ENCODE results near the gene PSMB2. TPM values are rescaled to one million over a fixed set of nuclear protein-coding genes. Genes with fewer than 3 reads are reported as not detected.
"Not testable (repeated sequence)": the region's sequence is repeated elsewhere in the genome, so short reads cannot be mapped to it uniquely, and the experiment has no call there.

PSMB2 gene
- total and polyA plus RNA-seq, 5 donors, result 32.0 to 37.3 (median 35.8) TPM

DNA sequence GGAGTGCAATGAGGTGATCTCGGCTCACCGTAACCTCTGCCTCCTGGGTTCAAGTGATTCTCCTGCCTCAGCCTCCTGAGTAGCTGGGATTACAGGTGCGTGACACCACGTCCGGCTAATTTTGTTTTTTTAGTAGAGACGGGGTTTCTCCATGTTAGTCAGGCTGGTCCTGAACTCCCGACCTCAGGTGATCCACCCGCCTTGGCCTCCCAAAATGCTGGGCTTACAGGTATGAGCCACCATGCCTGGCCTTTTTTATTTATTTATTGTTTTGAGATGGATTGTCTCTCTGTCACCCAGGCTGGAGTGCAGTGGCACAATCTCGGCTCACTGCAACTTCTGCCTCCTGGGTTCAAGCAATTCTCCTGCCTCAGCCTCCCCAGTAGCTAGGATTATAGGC lies 59.7 kb downstream of the PSMB2 start:
- intact Hi-C loops (cut with DNase I), result not testable (repeated sequence)

DNA sequence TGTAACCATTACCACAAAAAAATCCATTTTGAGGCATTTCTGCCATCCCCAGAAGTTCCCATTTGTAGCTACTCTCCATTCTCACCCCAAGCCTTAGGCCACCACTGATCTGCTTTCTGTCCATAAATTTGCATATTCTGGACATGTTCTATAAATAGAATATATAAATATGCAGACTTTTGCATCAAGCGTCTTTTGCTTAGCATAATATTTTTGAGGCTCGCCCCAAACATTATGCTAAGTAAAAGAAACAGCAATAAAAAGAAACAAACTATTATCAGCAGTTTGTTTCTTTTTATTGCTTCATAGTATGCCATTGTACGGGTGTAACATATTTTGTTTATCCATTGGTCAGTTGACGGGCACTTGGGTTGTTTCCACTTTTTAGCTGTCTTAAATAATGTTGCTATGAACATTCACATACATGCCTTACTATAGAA lies 60.4 kb downstream of the PSMB2 start:
- Histone ChIP-seq H3K27me3 (ENCODE audit: control insufficient read depth, insufficient read depth) (no peaks in the 10 kb centered on the region), H3K9me3 (ENCODE audit: control insufficient read depth, low read length) (no peaks in the 10 kb centered on the region), H3K4me1 (ENCODE audit: control insufficient read depth, insufficient read depth, low read length) (peaks cover 4% of the 10 kb centered on the region), H3K4me3 (ENCODE audit: low read length) (no peak overlapping the region), H3K27ac (ENCODE audit: low read length) (no peak overlapping the region)
- intact Hi-C loops (cut with DNase I), result no loop called here
- WGBS, result 75% methylated on average over 4 of the region's 4 CpGs
- no peak for DNase-seq
- ATAC-seq, result no peak

More for the DNA sequence above, 59.7 kb downstream of the PSMB2 start:
- not testable (repeated sequence) for H3K4me1 ChIP-seq (ENCODE audit: control insufficient read depth, insufficient read depth, low read length); H3K27ac ChIP-seq (ENCODE audit: low read length); H3K4me3 ChIP-seq (ENCODE audit: low read length); H3K27me3 ChIP-seq (ENCODE audit: control insufficient read depth, insufficient read depth); ATAC-seq; H3K9me3 ChIP-seq (ENCODE audit: control insufficient read depth, low read length); DNase-seq
- 96% methylated on average over 9 of the region's 9 CpGs for WGBS

DNA sequence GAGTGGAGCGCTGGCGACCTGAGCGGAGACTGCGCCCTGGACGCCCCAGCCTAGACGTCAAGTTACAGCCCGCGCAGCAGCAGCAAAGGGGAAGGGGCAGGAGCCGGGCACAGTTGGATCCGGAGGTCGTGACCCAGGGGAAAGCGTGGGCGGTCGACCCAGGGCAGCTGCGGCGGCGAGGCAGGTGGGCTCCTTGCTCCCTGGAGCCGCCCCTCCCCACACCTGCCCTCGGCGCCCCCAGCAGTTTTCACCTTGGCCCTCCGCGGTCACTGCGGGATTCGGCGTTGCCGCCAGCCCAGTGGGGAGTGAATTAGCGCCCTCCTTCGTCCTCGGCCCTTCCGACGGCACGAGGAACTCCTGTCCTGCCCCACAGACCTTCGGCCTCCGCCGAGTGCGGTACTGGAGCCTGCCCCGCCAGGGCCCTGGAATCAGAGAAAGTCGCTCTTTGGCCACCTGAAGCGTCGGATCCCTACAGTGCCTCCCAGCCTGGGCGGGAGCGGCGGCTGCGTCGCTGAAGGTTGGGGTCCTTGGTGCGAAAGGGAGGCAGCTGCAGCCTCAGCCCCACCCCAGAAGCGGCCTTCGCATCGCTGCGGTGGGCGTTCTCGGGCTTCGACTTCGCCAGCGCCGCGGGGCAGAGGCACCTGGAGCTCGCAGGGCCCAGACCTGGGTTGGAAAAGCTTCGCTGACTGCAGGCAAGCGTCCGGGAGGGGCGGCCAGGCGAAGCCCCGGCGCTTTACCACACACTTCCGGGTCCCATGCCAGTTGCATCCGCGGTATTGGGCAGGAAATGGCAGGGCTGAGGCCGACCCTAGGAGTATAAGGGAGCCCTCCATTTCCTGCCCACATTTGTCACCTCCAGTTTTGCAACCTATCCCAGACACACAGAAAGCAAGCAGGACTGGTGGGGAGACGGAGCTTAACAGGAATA lies 64.0 kb downstream of the PSMB2 start:
- DNase-seq (peak; percentile 49 to 80 (median 76)), ATAC-seq (peak; percentile 47 to 66)
- H3K9me3 ChIP-seq (ENCODE audit: control insufficient read depth, low read length), result no peaks in the 10 kb centered on the region
- WGBS, result 3% methylated on average over 70 of the region's 70 CpGs
- no peaks in the 10 kb centered on the region for H3K27me3 ChIP-seq (ENCODE audit: control insufficient read depth, insufficient read depth)
- H3K4me1 ChIP-seq (ENCODE audit: control insufficient read depth, insufficient read depth, low read length), result peaks cover 4% of the 10 kb centered on the region
- H3K27ac ChIP-seq (ENCODE audit: low read length), result no peak overlapping the region
- H3K4me3 ChIP-seq (ENCODE audit: low read length), result peak overlapping the region; percentile 55
- intact Hi-C loops (cut with DNase I), result loop anchor here in 1 of 4 donors (10.0 kb wide), 1 partner anchor 197 kb away; no protein-coding TSS in a partner anchor

DNA sequence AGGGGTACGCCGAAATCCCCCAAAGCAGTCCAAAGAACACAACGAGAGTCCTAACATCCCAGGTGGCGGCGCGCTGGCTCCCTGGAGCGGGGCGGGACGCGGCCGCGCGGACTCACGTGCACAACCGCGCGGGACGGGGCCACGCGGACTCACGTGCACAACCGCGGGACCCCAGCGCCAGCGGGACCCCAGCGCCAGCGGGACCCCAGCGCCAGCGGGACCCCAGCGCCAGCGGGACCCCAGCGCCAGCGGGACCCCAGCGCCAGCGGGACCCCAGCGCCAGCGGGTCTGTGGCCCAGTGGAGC lies 64.6 kb downstream of the PSMB2 start:
- not testable (repeated sequence) for H3K27ac ChIP-seq (ENCODE audit: low read length); DNase-seq; H3K27me3 ChIP-seq (ENCODE audit: control insufficient read depth, insufficient read depth); H3K9me3 ChIP-seq (ENCODE audit: control insufficient read depth, low read length); H3K4me1 ChIP-seq (ENCODE audit: control insufficient read depth, insufficient read depth, low read length); ATAC-seq
- intact Hi-C loops (cut with DNase I), result loop anchor here in 1 of 4 donors (10.0 kb wide), 1 partner anchor 198 kb away; no protein-coding TSS in a partner anchor
- H3K4me3 ChIP-seq (ENCODE audit: low read length), result peak overlapping the region; percentile 55
- WGBS, result 8% methylated on average over 37 of the region's 37 CpGs

DNA sequence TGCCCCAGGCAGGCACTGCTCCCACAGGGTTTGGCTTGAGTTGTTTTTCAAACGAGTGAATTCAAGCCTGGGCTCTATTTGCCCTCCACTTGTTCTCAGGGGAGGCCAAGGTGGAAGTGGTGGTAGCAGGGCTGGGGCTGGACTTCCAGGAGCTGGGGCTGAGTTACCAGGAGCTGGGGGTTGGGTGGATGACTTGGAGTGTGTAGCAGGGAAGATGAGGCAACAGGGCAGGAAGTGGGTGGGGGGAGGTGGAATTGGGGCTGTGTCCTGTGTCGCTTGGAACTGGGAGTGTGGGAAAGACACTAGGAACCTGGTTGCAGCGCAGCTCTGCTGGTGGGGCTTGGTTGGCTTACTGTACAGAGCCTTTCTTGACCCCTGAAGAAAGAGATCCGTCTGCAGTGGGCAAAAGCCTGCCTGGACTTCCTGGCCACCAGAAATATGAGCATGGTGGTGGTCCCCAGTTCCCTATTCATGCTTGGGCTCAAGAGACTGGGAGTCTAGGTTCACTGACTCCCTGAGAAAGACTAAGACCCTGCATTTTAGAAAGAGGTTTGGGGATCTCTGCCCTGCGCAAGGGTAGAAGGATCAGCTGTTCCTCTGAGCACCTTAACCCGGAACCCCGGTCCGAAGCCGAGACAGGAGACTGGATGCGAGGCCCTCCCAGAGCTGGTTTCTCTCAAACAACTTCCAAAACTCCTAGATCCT lies 65.1 kb downstream of the PSMB2 start:
- ATAC-seq (no peak), DNase-seq (no peak)
- intact Hi-C loops (cut with DNase I), result loop anchor here in 1 of 4 donors (10.0 kb wide), 1 partner anchor 199 kb away; no protein-coding TSS in a partner anchor
- Histone ChIP-seq H3K27me3 (ENCODE audit: control insufficient read depth, insufficient read depth) (no peaks in the 10 kb centered on the region), H3K27ac (ENCODE audit: low read length) (no peak overlapping the region), H3K4me3 (ENCODE audit: low read length) (no peak overlapping the region), H3K9me3 (ENCODE audit: control insufficient read depth, low read length) (no peaks in the 10 kb centered on the region), H3K4me1 (ENCODE audit: control insufficient read depth, insufficient read depth, low read length) (peaks cover 4% of the 10 kb centered on the region)
- WGBS, result 55% methylated on average over 10 of the region's 10 CpGs

DNA sequence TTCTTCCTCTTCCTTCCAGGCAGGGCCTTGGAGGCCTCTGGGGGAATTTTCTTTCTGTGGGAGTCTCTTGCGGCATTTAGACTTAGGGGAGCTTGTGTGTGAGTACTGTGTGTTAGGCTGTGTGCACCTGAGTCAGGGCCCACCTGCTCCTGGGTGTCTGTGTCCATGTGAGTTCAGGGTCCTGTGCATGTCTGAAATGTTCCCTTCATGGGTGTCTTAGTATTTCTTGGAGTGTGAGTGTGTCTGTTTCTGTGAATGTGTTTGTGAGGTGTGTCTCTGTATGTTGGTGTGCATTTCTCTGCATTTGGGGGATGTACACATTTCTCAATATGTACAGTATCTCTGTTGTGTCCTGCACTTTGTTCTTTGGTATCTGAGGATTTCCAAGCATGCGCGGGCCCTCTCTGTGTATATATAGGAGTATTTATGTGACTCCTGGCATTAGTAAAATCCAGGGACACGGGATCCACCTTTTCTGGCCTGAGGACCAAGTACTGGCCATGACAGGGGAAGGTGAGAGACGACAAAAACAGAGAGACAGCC lies 65.8 kb downstream of the PSMB2 start:
- H3K4me3 ChIP-seq (ENCODE audit: low read length), result no peak overlapping the region
- DNase-seq (no peak), ATAC-seq (no peak)
- H3K27ac ChIP-seq (ENCODE audit: low read length), result no peak overlapping the region
- intact Hi-C loops (cut with DNase I), result loop anchor here in 1 of 4 donors (10.0 kb wide), 1 partner anchor 199 kb away; no protein-coding TSS in a partner anchor
- no peaks in the 10 kb centered on the region for H3K9me3 ChIP-seq (ENCODE audit: control insufficient read depth, low read length)
- peaks cover 4% of the 10 kb centered on the region for H3K4me1 ChIP-seq (ENCODE audit: control insufficient read depth, insufficient read depth, low read length)
- 93% methylated on average over 5 of the region's 5 CpGs for WGBS
- H3K27me3 ChIP-seq (ENCODE audit: control insufficient read depth, insufficient read depth), result no peaks in the 10 kb centered on the region

DNA sequence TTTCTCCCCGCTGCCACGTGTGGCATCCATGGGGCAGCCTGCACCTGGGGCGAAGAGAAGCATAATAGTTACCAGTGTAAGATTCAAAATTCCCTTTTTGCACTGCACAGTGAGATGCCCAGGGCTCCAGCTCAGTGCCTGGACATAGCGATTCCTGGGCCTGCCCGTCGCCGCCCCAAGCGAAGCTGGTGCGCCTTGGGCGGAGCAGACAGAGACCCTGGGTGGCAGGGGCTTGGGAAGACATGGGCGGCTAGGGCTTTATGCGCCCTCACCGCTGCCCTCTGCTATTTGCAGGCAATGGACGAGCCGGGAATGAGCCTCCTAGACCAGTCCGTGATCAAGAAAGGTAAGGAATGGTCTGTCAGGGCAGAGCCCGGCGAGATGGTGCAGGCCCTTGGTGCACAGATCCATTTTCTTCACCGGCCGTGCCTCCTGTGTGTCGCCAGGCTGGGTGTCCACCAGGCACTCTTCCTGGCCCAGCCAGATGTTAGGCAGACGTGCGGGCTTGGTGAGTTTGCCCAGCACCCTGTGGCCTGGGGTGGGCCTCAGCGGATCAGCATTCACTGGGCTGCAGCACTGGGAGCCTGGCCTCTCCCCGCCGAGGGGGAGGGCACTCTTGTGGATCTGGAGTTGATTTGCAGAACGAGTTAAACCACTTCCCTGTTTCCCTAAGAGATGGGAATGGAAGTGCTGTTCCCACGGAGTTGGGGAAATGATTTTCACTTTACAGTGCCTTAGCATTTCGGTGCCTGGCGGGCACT lies 66.5 kb downstream of the PSMB2 start:
- intact Hi-C loops (cut with DNase I), result loop anchor here in 2 of 4 donors (5.0 to 10.0 kb wide), 3 partner anchors 147 to 200 kb away; no protein-coding TSS in a partner anchor
- WGBS, result 83% methylated on average over 30 of the region's 30 CpGs

DNA sequence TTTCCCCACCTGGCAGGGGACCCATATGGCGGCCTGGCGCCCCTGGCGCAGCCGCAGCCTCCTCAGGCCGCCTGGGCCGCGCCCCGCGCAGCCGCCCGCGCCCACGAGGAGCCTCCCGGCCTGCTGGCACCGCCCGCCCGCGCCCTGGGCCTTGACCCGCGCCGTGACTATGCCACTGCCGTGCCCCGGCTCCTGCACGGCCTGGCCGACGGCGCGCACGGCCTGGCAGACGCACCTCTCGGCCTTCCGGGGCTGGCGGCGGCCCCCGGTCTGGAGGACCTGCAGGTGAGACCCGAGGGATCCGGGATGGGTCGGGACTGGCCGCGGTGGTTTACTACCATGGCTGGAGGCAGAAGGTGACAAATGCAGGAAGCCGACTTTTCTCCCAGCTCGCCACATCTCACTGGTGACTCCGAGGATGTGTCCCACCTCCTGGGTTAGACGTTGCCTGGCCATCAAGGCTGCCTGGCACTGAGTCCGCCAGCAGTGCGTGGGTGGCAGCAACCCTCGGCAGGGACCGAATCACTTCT lies 67.1 kb downstream of the PSMB2 start:
- 40% methylated on average over 48 of the region's 48 CpGs for WGBS
- Histone ChIP-seq H3K4me1 (ENCODE audit: control insufficient read depth, insufficient read depth, low read length) (peaks cover 4% of the 10 kb centered on the region), H3K27ac (ENCODE audit: low read length) (no peak overlapping the region), H3K9me3 (ENCODE audit: control insufficient read depth, low read length) (no peaks in the 10 kb centered on the region), H3K27me3 (ENCODE audit: control insufficient read depth, insufficient read depth) (no peaks in the 10 kb centered on the region), H3K4me3 (ENCODE audit: low read length) (no peak overlapping the region)
- intact Hi-C loops (cut with DNase I), result loop anchor here in 2 of 4 donors (5.0 to 10.0 kb wide), 3 partner anchors 148 to 201 kb away; no protein-coding TSS in a partner anchor
- no peak for DNase-seq
- no peak for ATAC-seq

More for the DNA sequence above, 66.5 kb downstream of the PSMB2 start:
- no peak for DNase-seq
- Histone ChIP-seq H3K4me3 (ENCODE audit: low read length) (no peak overlapping the region), H3K27ac (ENCODE audit: low read length) (no peak overlapping the region), H3K4me1 (ENCODE audit: control insufficient read depth, insufficient read depth, low read length) (peaks cover 4% of the 10 kb centered on the region), H3K9me3 (ENCODE audit: control insufficient read depth, low read length) (no peaks in the 10 kb centered on the region), H3K27me3 (ENCODE audit: control insufficient read depth, insufficient read depth) (no peaks in the 10 kb centered on the region)
- ATAC-seq, result no peak

DNA sequence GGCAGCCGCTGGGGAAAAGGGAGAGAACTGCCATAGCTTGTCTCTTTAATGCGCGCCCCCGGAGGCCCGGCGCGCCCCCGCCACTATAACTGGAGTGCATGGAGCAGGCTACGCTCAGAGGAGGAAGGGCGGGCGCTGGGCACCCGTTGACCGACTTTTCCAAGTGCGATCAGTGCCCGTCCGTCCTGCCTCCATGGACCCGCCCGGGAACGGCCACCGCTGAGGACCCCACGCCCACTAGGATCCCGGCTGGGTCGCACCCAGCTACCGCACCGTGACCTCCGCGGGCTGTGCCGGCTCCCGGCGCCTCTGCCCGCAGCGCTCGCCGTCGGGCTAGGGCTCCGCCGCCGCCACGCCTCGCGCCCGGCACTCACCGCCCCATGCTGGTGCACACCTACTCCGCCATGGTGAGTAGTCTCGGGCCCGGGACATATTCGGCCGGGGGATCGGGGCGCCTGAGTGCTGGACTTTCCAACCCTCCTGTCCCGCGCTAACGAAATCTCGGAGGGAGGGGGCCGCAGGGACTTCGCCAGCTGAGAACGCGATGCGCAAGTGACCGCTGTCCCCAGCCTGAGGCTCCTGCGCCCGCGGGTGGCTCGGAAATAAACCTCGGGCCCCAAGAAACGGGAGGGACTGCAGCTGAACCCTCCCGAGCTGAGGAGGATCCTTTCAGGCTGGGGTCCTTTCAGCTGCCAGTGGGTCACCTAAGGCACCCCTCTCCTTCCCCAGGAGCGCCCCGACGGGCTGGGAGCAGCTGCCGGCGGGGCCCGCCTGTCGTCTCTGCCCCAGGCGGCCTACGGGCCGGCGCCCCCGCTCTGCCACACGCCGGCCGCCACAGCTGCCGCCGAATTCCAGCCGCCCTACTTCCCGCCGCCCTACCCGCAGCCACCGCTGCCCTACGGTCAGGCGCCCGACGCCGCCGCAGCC lies 67.9 kb downstream of the PSMB2 start, which contains the start of gene TFAP2E:
Gene TFAP2E, plus strand, starts transcription at position 117 of the 927 bp plus-strand sequence. Its CDS starts 264 bp downstream, at position 381.
- WGBS, result 11% methylated on average over 95 of the region's 95 CpGs
- peak; percentile 52 to 74 (median 70) for DNase-seq
- intact Hi-C loops (cut with DNase I), result loop anchor here in 2 of 4 donors (5.0 to 10.0 kb wide), 3 partner anchors 149 to 201 kb away; no protein-coding TSS in a partner anchor

More for the DNA sequence above, 67.9 kb downstream of the PSMB2 start, which contains the start of gene TFAP2E:
- Histone ChIP-seq H3K27me3 (ENCODE audit: control insufficient read depth, insufficient read depth) (no peaks in the 10 kb centered on the region), H3K4me3 (ENCODE audit: low read length) (peak within 1 kb of the TSS; percentile 41), H3K27ac (ENCODE audit: low read length) (no peak within 1 kb of the TSS), H3K9me3 (ENCODE audit: control insufficient read depth, low read length) (no peaks in the 10 kb centered on the region), H3K4me1 (ENCODE audit: control insufficient read depth, insufficient read depth, low read length) (peaks cover 4% of the 10 kb centered on the region)
- ATAC-seq, result peak; percentile 43 to 48
